ENCODE results near the gene EIF3L.

The EIF3L gene

GRCh38 chr22:37887584-37888378, 38.6 kb downstream of the EIF3L start:
- Histone ChIP-seq H3K9me3 (no peaks in the 10 kb centered on the region), H3K4me3 (no peak overlapping the region), H3K27ac (peak overlapping the region in 1 of 2 donors; percentile 32), H3K36me3 (peaks cover 40 to 49% (median 44%) of the 10 kb centered on the region in 3 donors), H3K4me1 (peaks cover 0 to 50% (median 34%) of the 10 kb centered on the region in 4 donors), H3K27me3 (no peaks in the 10 kb centered on the region)
- peak in 1 of 2 donors; percentile 60 for DNase-seq
- TF ChIP-seq CTCF (IDR thresholded peaks at IDR 0.05): peak; percentile 27 to 32
- intact Hi-C loops (cut with DNase I; ENCODE audit: low total_unique reads): loop anchor here (5.0 kb wide), 1 partner anchor 45 kb away; no protein-coding TSS in a partner anchor

- TF ChIP-seq CTCF (IDR thresholded peaks at IDR 0.05): no peak
- Histone ChIP-seq H3K27me3 (no peaks in the 10 kb centered on the region), H3K4me3 (no peak overlapping the region), H3K4me1 (peaks cover 0 to 57% (median 42%) of the 10 kb centered on the region in 4 donors), H3K27ac (peak overlapping the region; percentile 60 to 70), H3K36me3 (peaks cover 33 to 42% (median 34%) of the 10 kb centered on the region in 3 donors), H3K9me3 (no peaks in the 10 kb centered on the region)
- no peak for DNase-seq
- intact Hi-C loops (cut with DNase I; ENCODE audit: low total_unique reads): no loop called here
These were observed 42.7 kb downstream of the EIF3L start for GRCh38 chr22:37891926-37892325.

GRCh38 chr22:37892566-37893335, 43.5 kb downstream of the EIF3L start:
- TF ChIP-seq CTCF (IDR thresholded peaks at IDR 0.05): no peak
- Histone ChIP-seq H3K27me3 (no peaks in the 10 kb centered on the region), H3K9me3 (no peaks in the 10 kb centered on the region), H3K27ac (peak overlapping the region; percentile 60 to 70), H3K4me3 (no peak overlapping the region), H3K4me1 (peaks cover 0 to 51% (median 39%) of the 10 kb centered on the region in 4 donors), H3K36me3 (peaks cover 25 to 34% (median 31%) of the 10 kb centered on the region in 3 donors)
- peak in 1 of 2 donors; percentile 81 for DNase-seq
- intact Hi-C loops (cut with DNase I; ENCODE audit: low total_unique reads): no loop called here

GRCh38 chr22:37893583-37893983, 44.4 kb downstream of the EIF3L start:
- no peak for DNase-seq
- H3K27ac ChIP-seq: peak overlapping the region; percentile 60 to 70

More at GRCh38 chr22:37893583-37893983, 44.4 kb downstream of the EIF3L start:
- intact Hi-C loops (cut with DNase I; ENCODE audit: low total_unique reads): no loop called here
- no peak overlapping the region for H3K4me3 ChIP-seq
- peaks cover 18 to 26% (median 23%) of the 10 kb centered on the region in 3 donors for H3K36me3 ChIP-seq
- no peaks in the 10 kb centered on the region for H3K9me3 ChIP-seq
- no peak for TF ChIP-seq CTCF (IDR thresholded peaks at IDR 0.05)
- H3K4me1 ChIP-seq: peaks cover 0 to 43% (median 37%) of the 10 kb centered on the region in 4 donors
- no peaks in the 10 kb centered on the region for H3K27me3 ChIP-seq
